Gastroesophageal sphincter (tissue), 4 donors: ENCODE measurements around the gene IRGQ. TPM values are rescaled to one million over a fixed set of nuclear protein-coding genes. Genes with fewer than 3 reads are reported as not detected.

Experiments used
- ATAC-seq: fragments of 150-250 bp; one replicate; pipeline ENCODE4 v1.9.1; 2016; ENCODE audit warnings: mild to moderate bottlenecking, moderate library complexity
- H3K27ac ChIP-seq, 4 donors: fragments of 200-600 bp; sonication (generic) in 3 of 4; 1 replicate in 3 of 4; 2 replicates in 1 of 4; pipeline ENCODE4 v1.5.1; 2016 to 2019
- H3K27me3 ChIP-seq: fragments of 200-600 bp; sonication (generic); one replicate; pipeline ENCODE4 v1.5.1; 2019
- H3K36me3 ChIP-seq, 2 donors: fragments of 200-600 bp; sonication (generic); one replicate each; pipeline ENCODE4 v1.5.1; 2019; ENCODE audit warnings: control low read depth in 1 of 2
- H3K4me1 ChIP-seq, 3 donors: fragments of 200-600 bp; sonication (generic); 1 replicate in 2 of 3; 2 replicates in 1 of 3; pipeline ENCODE4 v1.5.1; 2016 to 2019; ENCODE audit warnings: control low read depth in 2 of 3
- H3K4me3 ChIP-seq, 2 donors: fragments of 200-600 bp; sonication (generic); one replicate each; pipeline ENCODE4 v1.5.1; 2019; ENCODE audit warnings: mild to moderate bottlenecking in 1 of 2, moderate library complexity in 1 of 2
- H3K9me3 ChIP-seq, 3 donors: fragments of 200-600 bp; sonication (generic); one replicate each; pipeline ENCODE4 v1.5.1; 2017 to 2019; ENCODE audit warnings: control low read depth in 2 of 3
- EP300 ChIP-seq: sonication (generic); formaldehyde crosslinking; IDR thresholded peaks from one replicate; pipeline ENCODE4 v1.6.1; 2017; ENCODE audit warnings: antibody characterized with exemption, mild to moderate bottlenecking
- POLR2A ChIP-seq, 2 donors: fragments of 450-650 bp; IDR thresholded peaks; one replicate each; pipeline ENCODE4 v1.6.1; 2017; ENCODE audit warnings: antibody characterized with exemption in 2 of 2, mild to moderate bottlenecking in 2 of 2, moderate library complexity in 1 of 2
- POLR2AphosphoS5 ChIP-seq: sonication (generic); formaldehyde crosslinking; IDR thresholded peaks from one replicate; pipeline ENCODE4 v1.6.1; 2017; ENCODE audit warnings: antibody characterized with exemption
- WGBS, 2 donors: methylation state at CpG; one replicate each; pipeline ENCODE4 v1.1.5; 2018; ENCODE audit warnings: low coverage in 1 of 2; 5-methylcytosine and 5-hydroxymethylcytosine counted together
- total RNA-seq, 4 donors: library from RNA; depleted of rRNA; stranded (reverse); fragments of >200 nt; gene quantifications; one replicate each; pipeline ENCODE4 v1.1.0, GENCODE V29; 2016
- TF ChIP-seq, protein P1 (sequence below), 4 experiments: fragments of 200-600 bp in 2 of 4; fragments of 450-650 bp in 2 of 4; sonication (generic) in 1 of 4; IDR thresholded peaks; one replicate each; pipeline ENCODE4 v1.5.1; 2017 to 2019; ENCODE audit warnings: antibody characterized with exemption in 4 of 4, mild to moderate bottlenecking in 2 of 4, moderate library complexity in 2 of 4

Gene IRGQ
- total RNA-seq, 4 donors from 2014 or later = 25.5 to 38.5 (median 27.8) TPM

DNA sequence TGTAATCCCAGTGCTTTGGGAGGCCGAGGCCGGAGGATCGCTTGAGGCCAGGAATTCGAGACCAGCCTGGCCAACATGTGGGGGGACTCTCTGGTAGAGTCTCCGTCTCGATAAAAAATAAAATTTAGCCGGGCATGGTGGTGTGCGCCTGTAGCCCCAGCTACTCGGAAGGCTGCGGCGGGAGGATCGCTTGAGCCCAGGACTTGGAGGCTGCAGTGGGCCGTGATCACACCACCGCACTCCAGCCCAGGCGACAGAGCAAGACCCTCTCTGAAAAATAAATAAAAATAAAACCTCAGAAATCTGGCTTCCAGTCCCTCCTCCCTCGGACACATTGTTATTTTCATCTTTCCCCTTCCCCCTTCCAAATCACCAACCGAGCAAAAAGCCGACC is 332 bp downstream of the IRGQ start:
- peak overlapping the region; percentile 45 to 63 for H3K4me3 ChIP-seq
- peak overlapping the region; percentile 62 to 97 (median 87) for H3K27ac ChIP-seq
- 0 to 2% methylated on average over 2 to 8 of the region's 18 CpGs for WGBS, 2 donors
- H3K9me3 ChIP-seq = no peaks in the 10 kb centered on the region
- H3K4me1 ChIP-seq = peaks cover 5 to 52% (median 29%) of the 10 kb centered on the region in 3 donors
- TF ChIP-seq POLR2AphosphoS5 (no peak), POLR2A (IDR thresholded peaks at IDR 0.05) (no peak)
- TF ChIP-seq, protein P1, sequence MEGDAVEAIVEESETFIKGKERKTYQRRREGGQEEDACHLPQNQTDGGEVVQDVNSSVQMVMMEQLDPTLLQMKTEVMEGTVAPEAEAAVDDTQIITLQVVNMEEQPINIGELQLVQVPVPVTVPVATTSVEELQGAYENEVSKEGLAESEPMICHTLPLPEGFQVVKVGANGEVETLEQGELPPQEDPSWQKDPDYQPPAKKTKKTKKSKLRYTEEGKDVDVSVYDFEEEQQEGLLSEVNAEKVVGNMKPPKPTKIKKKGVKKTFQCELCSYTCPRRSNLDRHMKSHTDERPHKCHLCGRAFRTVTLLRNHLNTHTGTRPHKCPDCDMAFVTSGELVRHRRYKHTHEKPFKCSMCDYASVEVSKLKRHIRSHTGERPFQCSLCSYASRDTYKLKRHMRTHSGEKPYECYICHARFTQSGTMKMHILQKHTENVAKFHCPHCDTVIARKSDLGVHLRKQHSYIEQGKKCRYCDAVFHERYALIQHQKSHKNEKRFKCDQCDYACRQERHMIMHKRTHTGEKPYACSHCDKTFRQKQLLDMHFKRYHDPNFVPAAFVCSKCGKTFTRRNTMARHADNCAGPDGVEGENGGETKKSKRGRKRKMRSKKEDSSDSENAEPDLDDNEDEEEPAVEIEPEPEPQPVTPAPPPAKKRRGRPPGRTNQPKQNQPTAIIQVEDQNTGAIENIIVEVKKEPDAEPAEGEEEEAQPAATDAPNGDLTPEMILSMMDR (IDR thresholded peaks at IDR 0.05) = peak in 1 of 4 experiments; percentile 10
- H3K27me3 ChIP-seq = no peaks in the 10 kb centered on the region
- peaks cover 0 to 62% of the 10 kb centered on the region in 2 donors for H3K36me3 ChIP-seq
- peak; percentile 19 for ATAC-seq

DNA sequence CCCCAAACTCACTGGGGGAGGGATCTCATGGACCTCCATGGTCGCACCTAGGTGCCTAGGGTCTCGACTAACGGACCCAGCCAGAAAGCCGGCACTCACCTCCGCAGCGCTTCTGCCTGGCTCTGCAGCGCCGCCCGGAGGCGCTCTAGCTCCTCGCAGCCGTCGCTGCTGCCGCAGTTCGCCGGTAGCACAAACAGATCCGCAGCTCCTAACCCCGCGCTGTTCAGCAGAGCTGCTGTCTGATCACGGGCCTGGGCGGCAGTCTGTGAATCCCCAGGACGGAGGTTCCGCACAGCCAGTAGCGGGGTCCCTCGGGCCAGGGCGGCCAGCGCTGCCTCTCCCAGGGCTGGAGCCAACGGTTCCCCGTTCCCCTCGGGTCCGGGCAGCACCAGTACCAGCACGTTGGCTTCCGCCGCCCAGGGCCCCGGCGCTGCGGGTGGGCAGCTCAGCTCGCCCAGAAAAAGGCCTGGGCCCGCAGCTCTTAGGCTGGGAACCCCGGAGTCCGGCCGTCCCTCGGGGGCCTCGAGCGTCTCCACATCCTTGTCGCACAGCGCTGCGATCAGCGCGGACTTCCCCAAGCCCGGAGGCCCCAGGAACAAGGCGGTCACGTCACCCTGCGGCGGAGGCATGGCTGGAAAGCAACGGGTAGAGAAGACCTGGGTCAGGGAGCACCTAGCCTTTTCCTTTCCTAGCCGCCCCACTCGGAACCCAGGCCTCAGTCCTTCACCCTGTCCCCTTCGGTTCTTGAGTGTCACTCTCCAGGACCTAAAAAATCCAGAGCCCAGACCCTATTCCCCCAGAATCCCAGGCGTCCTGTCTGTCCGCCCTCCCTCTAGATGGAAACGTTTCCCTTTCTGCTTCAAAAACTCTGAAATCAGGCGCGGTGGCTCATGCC is 977 bp downstream of the IRGQ start:
- Histone ChIP-seq H3K4me1 (peaks cover 5 to 52% (median 29%) of the 10 kb centered on the region in 3 donors), H3K27me3 (no peaks in the 10 kb centered on the region), H3K27ac (peak overlapping the region; percentile 62 to 97 (median 87)), H3K4me3 (peak overlapping the region; percentile 45 to 63), H3K9me3 (no peaks in the 10 kb centered on the region), H3K36me3 (peaks cover 0 to 62% of the 10 kb centered on the region in 2 donors)
- ATAC-seq = no peak
- no peak for TF ChIP-seq POLR2A (IDR thresholded peaks at IDR 0.05)
- TF ChIP-seq, protein P1 (IDR thresholded peaks at IDR 0.05) = peak in 3 of 4 experiments; percentile 45 to 65 (median 53)
- 2% methylated on average over 9 of the region's 64 CpGs; no CpG with 5 or more reads in 1 of the 2 donors for WGBS, 2 donors

DNA sequence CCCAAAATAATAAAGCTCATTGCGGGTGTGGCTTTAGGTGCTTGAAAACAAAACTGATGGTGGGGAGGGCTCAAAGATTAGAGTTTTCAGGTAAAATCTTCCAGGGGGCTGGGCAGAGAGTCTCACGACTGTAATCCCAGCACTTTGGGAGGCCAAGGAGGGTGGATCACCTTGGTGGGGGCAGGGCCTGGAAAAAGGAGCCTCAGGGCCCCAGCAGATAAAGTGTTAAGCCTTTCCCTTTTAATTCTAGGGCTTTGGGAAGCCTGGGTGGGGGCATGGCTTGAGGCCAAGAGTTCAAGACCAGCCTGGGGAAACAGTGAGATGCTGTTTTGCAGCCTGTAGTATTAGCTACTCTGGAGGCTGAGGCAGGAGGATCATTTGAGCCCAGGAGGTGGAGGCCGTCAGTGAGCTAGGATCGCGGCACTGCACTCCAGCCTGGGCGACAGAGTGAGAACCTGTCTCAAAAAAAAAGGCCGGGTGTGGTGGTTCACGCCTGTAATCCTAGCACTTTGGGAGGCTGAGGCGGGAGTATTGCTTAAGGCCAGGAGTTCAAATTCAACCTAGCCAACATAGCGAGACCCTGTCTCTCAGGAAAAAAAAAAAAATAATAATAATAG is 1.7 kb downstream of the IRGQ start:
- Histone ChIP-seq H3K4me1 (peaks cover 5 to 52% (median 29%) of the 10 kb centered on the region in 3 donors), H3K27me3 (no peaks in the 10 kb centered on the region), H3K27ac (peak overlapping the region in 3 of 4 donors; percentile 36 to 97 (median 92)), H3K9me3 (no peaks in the 10 kb centered on the region), H3K36me3 (peaks cover 0 to 61% of the 10 kb centered on the region in 2 donors), H3K4me3 (peak overlapping the region; percentile 45 to 63)
- ATAC-seq = no peak
- TF ChIP-seq POLR2A (IDR thresholded peaks at IDR 0.05) (no peak), EP300 (no peak), POLR2AphosphoS5 (no peak)
- TF ChIP-seq, protein P1 (IDR thresholded peaks at IDR 0.05) = no peak
- 58 to 75% methylated on average over 2 to 7 of the region's 10 CpGs for WGBS, 2 donors

DNA sequence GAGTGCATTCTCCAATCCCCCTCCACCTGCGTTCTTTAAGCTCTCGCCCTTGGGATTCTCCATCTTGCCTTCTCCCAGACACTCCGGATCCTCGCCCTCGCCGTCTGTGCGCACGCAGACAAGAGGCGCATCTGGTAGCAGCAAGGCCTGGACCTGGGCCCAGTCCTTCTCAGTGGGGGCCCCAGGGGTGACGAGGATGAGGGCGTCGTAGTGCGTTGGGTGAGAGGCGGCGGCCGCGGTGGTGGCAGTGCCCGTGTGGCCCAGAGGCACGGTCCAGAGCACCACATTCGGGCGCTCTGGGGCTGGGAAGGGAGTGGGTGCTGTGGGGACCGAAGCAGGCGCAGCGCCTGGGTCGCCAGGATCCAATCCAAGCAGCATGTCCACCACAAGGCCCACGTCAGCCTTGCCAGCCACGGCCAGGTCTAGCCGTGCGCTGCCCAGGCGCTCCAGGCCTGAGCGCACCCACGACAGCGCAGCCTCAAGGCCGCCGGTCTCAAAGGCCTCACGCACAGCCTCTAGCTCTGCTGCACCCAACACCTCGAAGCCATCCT is 3.1 kb downstream of the IRGQ start:
- Histone ChIP-seq H3K27me3 (no peaks in the 10 kb centered on the region), H3K9me3 (no peaks in the 10 kb centered on the region), H3K4me3 (no peak overlapping the region), H3K36me3 (peaks cover 0 to 63% of the 10 kb centered on the region in 2 donors), H3K27ac (no peak overlapping the region), H3K4me1 (peaks cover 5 to 45% (median 28%) of the 10 kb centered on the region in 3 donors)
- ATAC-seq = no peak
- TF ChIP-seq EP300 (no peak), POLR2AphosphoS5 (no peak), POLR2A (IDR thresholded peaks at IDR 0.05) (no peak)
- TF ChIP-seq, protein P1 (IDR thresholded peaks at IDR 0.05) = no peak
- WGBS, 2 donors = 88% methylated on average over 7 of the region's 37 CpGs; no CpG with 5 or more reads in 1 of the 2 donors
